ENCODE measurements around the gene CFC1B.
"Not testable (repeated sequence)": the region's sequence is repeated elsewhere in the genome, so short reads cannot be mapped to it uniquely, and the experiment has no call there.

Gene CFC1B

DNA sequence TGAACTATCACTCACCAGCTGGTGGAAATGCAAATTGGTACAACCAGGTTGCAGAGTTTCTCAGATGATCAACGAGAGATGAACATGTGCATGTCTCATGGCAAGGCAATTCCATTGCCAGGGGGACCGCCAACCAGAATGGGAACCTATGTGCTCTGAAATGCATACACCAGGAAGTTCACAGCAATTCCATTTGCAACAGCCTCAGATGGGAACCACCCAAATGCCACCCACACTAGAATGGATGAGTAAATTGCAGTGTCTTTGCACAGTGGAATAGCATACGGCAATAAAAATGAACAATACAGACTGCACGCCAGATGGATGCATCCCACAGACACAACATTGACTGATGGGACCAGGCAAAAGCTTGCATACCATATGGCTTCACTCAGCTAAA lies 21.8 kb downstream of the CFC1B start:
- DNase-seq; POLR2A ChIA-PET; H3K9me3 ChIP-seq (ENCODE audit: control extremely low read depth in 1 of 5, control insufficient read depth in 4 of 5, insufficient read depth in 2 of 5, low read depth in 1 of 5, low read length in 4 of 5); H3K27me3 ChIP-seq (replicated peaks in 2 of 5; ENCODE audit: control insufficient read depth in 4 of 5, insufficient read depth in 5 of 5, low read length in 4 of 5); H3K4me3 ChIP-seq (ENCODE audit: control insufficient read depth in 1 of 7, extremely low read depth in 1 of 7, insufficient read depth in 4 of 7, low read depth in 2 of 7, low read length in 6 of 7); CTCF ChIA-PET; H3K4me1 ChIP-seq (ENCODE audit: control extremely low read depth in 1 of 4, control insufficient read depth in 4 of 4, insufficient read depth in 4 of 4, low read length in 3 of 4); H3K27ac ChIP-seq (ENCODE audit: insufficient read depth in 1 of 2, low read depth in 1 of 2, low read length in 2 of 2, poor library complexity in 1 of 2, severe bottlenecking in 2 of 2); H3K36me3 ChIP-seq (ENCODE audit: control insufficient read depth in 4 of 4, insufficient read depth in 4 of 4, low read length in 3 of 4): not testable (repeated sequence)
- no CpG with 5 or more reads among the region's 4 CpGs for WGBS (ENCODE audit: insufficient coverage)

DNA sequence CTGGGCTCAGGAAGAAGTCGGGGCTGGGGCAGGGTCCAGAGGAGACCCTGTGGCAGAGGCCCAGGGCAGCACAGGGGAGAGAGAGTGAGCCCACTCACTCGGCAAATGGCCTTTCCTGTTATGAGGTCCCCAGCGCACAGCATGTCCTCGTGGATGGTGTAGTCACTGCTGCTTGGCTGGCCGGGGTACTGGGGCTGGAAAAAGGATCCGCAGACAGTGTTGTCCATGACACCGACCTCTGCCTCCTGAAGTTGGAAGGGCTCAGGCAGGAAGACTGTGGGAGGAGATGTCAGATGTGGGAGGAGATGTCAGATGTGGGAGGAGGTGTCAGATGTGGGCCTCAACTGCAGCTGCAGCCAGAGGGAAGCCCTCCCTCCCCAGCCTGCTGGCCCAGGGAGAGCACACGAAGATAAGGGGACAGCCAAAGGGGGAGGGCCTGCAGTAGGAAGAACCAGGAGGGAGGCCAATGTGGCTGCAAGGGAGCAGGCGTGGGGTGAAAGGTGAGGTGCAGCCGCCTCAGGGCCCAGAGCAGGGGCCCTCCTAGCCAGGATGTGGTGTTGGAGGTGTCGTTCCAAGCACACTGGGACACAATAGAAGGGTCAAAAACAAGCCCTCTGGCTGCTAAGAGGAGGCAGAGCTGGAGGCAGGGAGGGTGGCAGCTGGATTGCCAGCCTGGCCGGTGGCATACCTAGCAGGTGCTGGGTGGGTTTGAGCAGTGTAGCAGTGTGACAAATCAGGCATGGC lies 22.9 kb downstream of the CFC1B start:
- H3K9me3 ChIP-seq (ENCODE audit: control extremely low read depth in 1 of 5, control insufficient read depth in 4 of 5, insufficient read depth in 2 of 5, low read depth in 1 of 5, low read length in 4 of 5); POLR2A ChIA-PET; DNase-seq; CTCF ChIA-PET; H3K27ac ChIP-seq (ENCODE audit: insufficient read depth in 1 of 2, low read depth in 1 of 2, low read length in 2 of 2, poor library complexity in 1 of 2, severe bottlenecking in 2 of 2); H3K4me3 ChIP-seq (ENCODE audit: control insufficient read depth in 1 of 7, extremely low read depth in 1 of 7, insufficient read depth in 4 of 7, low read depth in 2 of 7, low read length in 6 of 7); H3K27me3 ChIP-seq (replicated peaks in 2 of 5; ENCODE audit: control insufficient read depth in 4 of 5, insufficient read depth in 5 of 5, low read length in 4 of 5); H3K36me3 ChIP-seq (ENCODE audit: control insufficient read depth in 4 of 4, insufficient read depth in 4 of 4, low read length in 3 of 4); H3K4me1 ChIP-seq (ENCODE audit: control extremely low read depth in 1 of 4, control insufficient read depth in 4 of 4, insufficient read depth in 4 of 4, low read length in 3 of 4): not testable (repeated sequence)
- no CpG with 5 or more reads among the region's 12 CpGs for WGBS (ENCODE audit: insufficient coverage)

DNA sequence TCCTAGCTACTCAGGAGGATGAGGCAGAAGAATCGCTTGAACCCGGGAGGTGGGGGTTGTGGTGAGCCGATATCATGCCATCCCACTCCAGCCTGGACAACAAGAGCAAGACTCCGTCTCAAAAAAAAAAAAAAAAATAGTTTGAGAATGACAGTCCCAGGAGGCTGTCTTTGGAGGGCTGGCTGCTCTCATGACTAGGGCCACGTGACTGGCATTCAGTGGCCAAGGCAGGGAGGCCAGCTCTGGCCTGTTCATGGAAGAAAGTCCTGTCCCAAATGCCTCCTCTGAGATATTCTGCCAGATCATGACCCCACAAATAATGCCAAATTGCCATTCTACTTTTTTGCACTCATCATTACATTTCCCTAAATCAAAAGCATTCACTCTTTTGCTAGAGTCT lies 24.0 kb downstream of the CFC1B start:
- WGBS (ENCODE audit: insufficient coverage) = no CpG with 5 or more reads among the region's 5 CpGs
- H3K27me3 ChIP-seq (replicated peaks in 2 of 5; ENCODE audit: control insufficient read depth in 4 of 5, insufficient read depth in 5 of 5, low read length in 4 of 5); H3K36me3 ChIP-seq (ENCODE audit: control insufficient read depth in 4 of 4, insufficient read depth in 4 of 4, low read length in 3 of 4); H3K4me1 ChIP-seq (ENCODE audit: control extremely low read depth in 1 of 4, control insufficient read depth in 4 of 4, insufficient read depth in 4 of 4, low read length in 3 of 4); POLR2A ChIA-PET; H3K9me3 ChIP-seq (ENCODE audit: control extremely low read depth in 1 of 5, control insufficient read depth in 4 of 5, insufficient read depth in 2 of 5, low read depth in 1 of 5, low read length in 4 of 5); DNase-seq; CTCF ChIA-PET; H3K4me3 ChIP-seq (ENCODE audit: control insufficient read depth in 1 of 7, extremely low read depth in 1 of 7, insufficient read depth in 4 of 7, low read depth in 2 of 7, low read length in 6 of 7); H3K27ac ChIP-seq (ENCODE audit: insufficient read depth in 1 of 2, low read depth in 1 of 2, low read length in 2 of 2, poor library complexity in 1 of 2, severe bottlenecking in 2 of 2): not testable (repeated sequence)

DNA sequence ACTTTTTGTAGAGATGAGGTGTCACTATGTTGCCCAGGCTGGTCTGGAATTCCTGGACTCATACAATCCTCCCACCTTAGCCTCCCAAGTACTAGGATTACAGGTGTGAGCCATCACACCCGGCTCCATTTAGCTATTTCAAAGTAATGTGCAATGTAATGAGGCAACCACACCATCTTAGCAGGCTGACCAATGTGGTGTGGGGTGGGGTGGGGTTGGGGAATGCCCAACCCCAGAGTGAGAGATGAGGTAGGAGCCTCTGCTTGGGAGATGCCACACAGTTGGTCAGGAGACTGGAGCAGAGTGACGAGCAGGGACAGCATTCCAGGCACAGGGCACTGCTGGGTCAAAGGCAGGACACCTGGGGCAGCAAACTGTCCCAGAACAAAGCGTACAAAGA lies 27.4 kb downstream of the CFC1B start:
- H3K36me3 ChIP-seq (ENCODE audit: control insufficient read depth in 4 of 4, insufficient read depth in 4 of 4, low read length in 3 of 4); H3K27ac ChIP-seq (ENCODE audit: insufficient read depth in 1 of 2, low read depth in 1 of 2, low read length in 2 of 2, poor library complexity in 1 of 2, severe bottlenecking in 2 of 2); CTCF ChIA-PET; H3K4me3 ChIP-seq (ENCODE audit: control insufficient read depth in 1 of 7, extremely low read depth in 1 of 7, insufficient read depth in 4 of 7, low read depth in 2 of 7, low read length in 6 of 7); DNase-seq; H3K4me1 ChIP-seq (ENCODE audit: control extremely low read depth in 1 of 4, control insufficient read depth in 4 of 4, insufficient read depth in 4 of 4, low read length in 3 of 4); POLR2A ChIA-PET; H3K27me3 ChIP-seq (replicated peaks in 2 of 5; ENCODE audit: control insufficient read depth in 4 of 5, insufficient read depth in 5 of 5, low read length in 4 of 5); H3K9me3 ChIP-seq (ENCODE audit: control extremely low read depth in 1 of 5, control insufficient read depth in 4 of 5, insufficient read depth in 2 of 5, low read depth in 1 of 5, low read length in 4 of 5): not testable (repeated sequence)
- WGBS (ENCODE audit: insufficient coverage) = no CpG with 5 or more reads among the region's 3 CpGs

DNA sequence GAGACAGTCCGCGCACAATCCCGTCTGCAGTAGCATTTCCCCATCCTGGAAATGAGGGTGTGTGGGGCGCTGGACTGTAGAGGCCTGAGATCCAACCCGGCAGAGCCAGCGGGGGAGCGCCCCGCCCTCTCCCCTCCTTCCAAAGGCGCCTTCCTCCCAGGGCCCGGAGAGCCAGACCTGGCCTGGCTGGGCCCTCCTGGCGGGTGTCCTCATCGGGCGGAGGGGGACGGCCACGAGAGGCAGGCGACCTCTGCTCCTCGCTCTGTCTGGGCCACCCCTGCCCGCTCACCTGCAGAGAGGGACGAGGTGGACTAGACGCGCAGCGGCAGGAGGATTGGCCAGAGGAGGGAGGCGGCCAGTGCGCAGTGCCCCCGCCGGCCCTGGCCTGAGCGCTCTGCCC lies 28.5 kb downstream of the CFC1B start:
- POLR2A ChIA-PET; H3K4me1 ChIP-seq (ENCODE audit: control extremely low read depth in 1 of 4, control insufficient read depth in 4 of 4, insufficient read depth in 4 of 4, low read length in 3 of 4); H3K4me3 ChIP-seq (ENCODE audit: control insufficient read depth in 1 of 7, extremely low read depth in 1 of 7, insufficient read depth in 4 of 7, low read depth in 2 of 7, low read length in 6 of 7); CTCF ChIA-PET; H3K27ac ChIP-seq (ENCODE audit: insufficient read depth in 1 of 2, low read depth in 1 of 2, low read length in 2 of 2, poor library complexity in 1 of 2, severe bottlenecking in 2 of 2); DNase-seq; H3K36me3 ChIP-seq (ENCODE audit: control insufficient read depth in 4 of 4, insufficient read depth in 4 of 4, low read length in 3 of 4); H3K9me3 ChIP-seq (ENCODE audit: control extremely low read depth in 1 of 5, control insufficient read depth in 4 of 5, insufficient read depth in 2 of 5, low read depth in 1 of 5, low read length in 4 of 5); H3K27me3 ChIP-seq (replicated peaks in 2 of 5; ENCODE audit: control insufficient read depth in 4 of 5, insufficient read depth in 5 of 5, low read length in 4 of 5): not testable (repeated sequence)
- WGBS (ENCODE audit: insufficient coverage) = no CpG with 5 or more reads among the region's 27 CpGs

DNA sequence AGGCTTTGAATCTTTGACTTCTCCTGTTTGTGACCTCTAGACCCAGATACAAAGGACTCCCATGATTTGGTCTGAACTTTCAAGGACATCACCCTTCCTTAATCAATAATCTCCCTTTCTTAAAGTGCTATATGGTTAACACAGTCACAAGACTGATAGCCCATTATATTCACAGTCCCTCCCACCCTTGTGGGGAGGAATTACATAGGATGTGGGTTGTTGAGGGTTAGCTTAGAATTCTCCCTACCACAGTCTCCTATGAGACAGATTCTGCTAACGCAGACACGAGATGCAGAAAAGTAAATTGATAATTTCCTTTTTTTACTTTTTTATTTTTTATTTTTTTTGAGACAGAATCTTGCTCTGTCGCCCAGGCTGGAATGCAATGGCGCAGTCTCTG lies 33.2 kb downstream of the CFC1B start:
- POLR2A ChIA-PET; H3K4me1 ChIP-seq (ENCODE audit: control extremely low read depth in 1 of 4, control insufficient read depth in 4 of 4, insufficient read depth in 4 of 4, low read length in 3 of 4); CTCF ChIA-PET; H3K27ac ChIP-seq (ENCODE audit: insufficient read depth in 1 of 2, low read depth in 1 of 2, low read length in 2 of 2, poor library complexity in 1 of 2, severe bottlenecking in 2 of 2); H3K27me3 ChIP-seq (replicated peaks in 2 of 5; ENCODE audit: control insufficient read depth in 4 of 5, insufficient read depth in 5 of 5, low read length in 4 of 5); DNase-seq; H3K4me3 ChIP-seq (ENCODE audit: control insufficient read depth in 1 of 7, extremely low read depth in 1 of 7, insufficient read depth in 4 of 7, low read depth in 2 of 7, low read length in 6 of 7); H3K36me3 ChIP-seq (ENCODE audit: control insufficient read depth in 4 of 4, insufficient read depth in 4 of 4, low read length in 3 of 4); H3K9me3 ChIP-seq (ENCODE audit: control extremely low read depth in 1 of 5, control insufficient read depth in 4 of 5, insufficient read depth in 2 of 5, low read depth in 1 of 5, low read length in 4 of 5): not testable (repeated sequence)
- no CpG with 5 or more reads among the region's 4 CpGs for WGBS (ENCODE audit: insufficient coverage)

DNA sequence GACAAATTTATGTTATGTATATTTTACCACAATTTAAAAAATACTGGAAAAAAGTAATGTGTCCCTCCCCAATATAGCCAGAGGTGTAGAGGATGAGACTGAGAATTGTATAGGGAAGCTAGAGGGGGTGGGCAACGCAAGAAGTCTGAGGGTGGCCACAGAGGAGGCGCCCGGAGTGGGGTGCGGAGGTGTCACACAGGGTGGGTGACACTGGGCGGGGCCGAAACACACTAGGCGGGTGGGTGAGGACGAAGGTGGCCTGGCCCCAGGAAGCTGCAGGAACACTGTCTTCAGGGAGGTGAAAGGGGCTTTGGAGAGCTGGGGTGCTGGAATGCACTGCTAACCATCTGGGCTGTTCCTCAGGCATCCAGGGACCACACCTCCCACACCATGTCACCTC lies 35.4 kb downstream of the CFC1B start:
- POLR2A ChIA-PET; DNase-seq; H3K27ac ChIP-seq (ENCODE audit: insufficient read depth in 1 of 2, low read depth in 1 of 2, low read length in 2 of 2, poor library complexity in 1 of 2, severe bottlenecking in 2 of 2); H3K9me3 ChIP-seq (ENCODE audit: control extremely low read depth in 1 of 5, control insufficient read depth in 4 of 5, insufficient read depth in 2 of 5, low read depth in 1 of 5, low read length in 4 of 5); H3K36me3 ChIP-seq (ENCODE audit: control insufficient read depth in 4 of 4, insufficient read depth in 4 of 4, low read length in 3 of 4); H3K27me3 ChIP-seq (replicated peaks in 2 of 5; ENCODE audit: control insufficient read depth in 4 of 5, insufficient read depth in 5 of 5, low read length in 4 of 5); CTCF ChIA-PET; H3K4me1 ChIP-seq (ENCODE audit: control extremely low read depth in 1 of 4, control insufficient read depth in 4 of 4, insufficient read depth in 4 of 4, low read length in 3 of 4); H3K4me3 ChIP-seq (ENCODE audit: control insufficient read depth in 1 of 7, extremely low read depth in 1 of 7, insufficient read depth in 4 of 7, low read depth in 2 of 7, low read length in 6 of 7): not testable (repeated sequence)
- WGBS (ENCODE audit: insufficient coverage) = no CpG with 5 or more reads among the region's 8 CpGs
